Subcutaneous adipose tissue (tissue), 4 donors: ENCODE data around the gene P3H1. TPM values are rescaled to one million over a fixed set of nuclear protein-coding genes. Genes with fewer than 3 reads are reported as not detected.

Experiments
- total RNA-seq, 4 donors: library from RNA; depleted of rRNA; stranded (reverse); fragments of >200 nt; gene quantifications; one replicate each; pipeline ENCODE4 v1.1.0, GENCODE V29; 2016
- TF ChIP-seq, protein P1 (sequence below): fragments of 450-650 bp; IDR thresholded peaks from one replicate; pipeline ENCODE4 v1.5.1; 2016; ENCODE audit warnings: low read depth, mild to moderate bottlenecking, control low read depth, antibody characterized with exemption, moderate library complexity

P3H1 gene
- total RNA-seq, 4 donors from 2014 or later: 22.0 to 33.8 (median 33.0) TPM

DNA sequence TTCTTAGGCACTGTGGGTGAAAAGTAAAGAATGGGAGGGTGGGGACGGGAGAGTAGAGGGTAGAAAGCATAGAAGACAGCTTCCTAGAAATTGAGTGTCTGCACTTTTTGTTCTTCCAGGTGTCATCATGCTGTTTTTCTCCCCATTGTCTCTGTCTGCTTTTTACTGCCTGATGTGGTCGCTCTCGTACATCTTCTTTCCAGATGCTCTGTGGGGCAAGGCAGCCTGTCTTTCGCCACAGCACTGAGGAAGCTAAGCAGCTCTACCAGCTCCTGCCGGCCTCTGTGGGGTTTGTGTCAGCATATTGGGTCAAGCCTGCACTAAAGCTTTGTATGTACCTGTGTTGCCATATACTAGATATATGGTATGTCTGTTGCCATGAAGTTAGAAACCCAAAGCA, 31.2 kb upstream of the P3H1 start:
- TF ChIP-seq, protein P1, sequence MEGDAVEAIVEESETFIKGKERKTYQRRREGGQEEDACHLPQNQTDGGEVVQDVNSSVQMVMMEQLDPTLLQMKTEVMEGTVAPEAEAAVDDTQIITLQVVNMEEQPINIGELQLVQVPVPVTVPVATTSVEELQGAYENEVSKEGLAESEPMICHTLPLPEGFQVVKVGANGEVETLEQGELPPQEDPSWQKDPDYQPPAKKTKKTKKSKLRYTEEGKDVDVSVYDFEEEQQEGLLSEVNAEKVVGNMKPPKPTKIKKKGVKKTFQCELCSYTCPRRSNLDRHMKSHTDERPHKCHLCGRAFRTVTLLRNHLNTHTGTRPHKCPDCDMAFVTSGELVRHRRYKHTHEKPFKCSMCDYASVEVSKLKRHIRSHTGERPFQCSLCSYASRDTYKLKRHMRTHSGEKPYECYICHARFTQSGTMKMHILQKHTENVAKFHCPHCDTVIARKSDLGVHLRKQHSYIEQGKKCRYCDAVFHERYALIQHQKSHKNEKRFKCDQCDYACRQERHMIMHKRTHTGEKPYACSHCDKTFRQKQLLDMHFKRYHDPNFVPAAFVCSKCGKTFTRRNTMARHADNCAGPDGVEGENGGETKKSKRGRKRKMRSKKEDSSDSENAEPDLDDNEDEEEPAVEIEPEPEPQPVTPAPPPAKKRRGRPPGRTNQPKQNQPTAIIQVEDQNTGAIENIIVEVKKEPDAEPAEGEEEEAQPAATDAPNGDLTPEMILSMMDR: no peak

DNA sequence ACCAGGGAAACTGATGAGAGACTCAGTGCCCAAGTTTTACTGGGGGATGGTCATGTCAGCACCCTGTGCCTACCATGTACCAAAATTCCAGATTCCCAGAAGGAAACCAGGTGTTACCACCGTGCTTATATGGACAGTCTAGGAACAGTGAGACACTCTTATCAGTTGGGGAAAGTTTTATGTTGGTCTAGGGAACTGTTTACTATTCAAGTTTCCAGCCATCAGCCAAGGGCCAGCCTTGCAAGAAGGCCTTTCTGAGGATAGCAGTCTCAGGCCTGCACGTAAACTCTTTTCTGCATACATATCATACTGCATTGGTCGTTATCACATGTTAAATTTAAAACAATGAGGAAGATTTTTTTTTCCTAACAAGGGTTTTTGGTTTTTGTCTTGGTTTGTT, 30.6 kb upstream of the P3H1 start:
- TF ChIP-seq, protein P1: no peak

DNA sequence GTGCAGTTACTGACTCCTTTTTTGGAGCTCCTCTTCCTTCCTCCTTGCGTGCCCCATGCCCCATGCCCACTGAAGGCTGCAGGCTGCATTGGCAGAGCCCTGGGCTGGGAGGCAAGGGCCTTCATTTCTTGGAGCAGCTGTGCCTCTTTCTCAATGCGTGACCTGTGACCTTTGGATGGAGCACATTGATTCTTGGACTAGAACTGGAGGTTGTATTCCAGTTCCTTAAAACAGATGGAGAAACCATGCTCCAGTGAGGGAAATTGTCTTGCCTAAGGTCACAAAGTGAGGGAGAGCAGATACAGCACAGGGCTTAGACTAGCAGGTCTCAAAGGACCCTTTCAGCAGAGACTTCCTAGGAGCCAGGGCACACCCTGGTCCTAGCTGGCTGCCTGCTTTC, 27.0 kb upstream of the P3H1 start:
- TF ChIP-seq, protein P1: no peak

DNA sequence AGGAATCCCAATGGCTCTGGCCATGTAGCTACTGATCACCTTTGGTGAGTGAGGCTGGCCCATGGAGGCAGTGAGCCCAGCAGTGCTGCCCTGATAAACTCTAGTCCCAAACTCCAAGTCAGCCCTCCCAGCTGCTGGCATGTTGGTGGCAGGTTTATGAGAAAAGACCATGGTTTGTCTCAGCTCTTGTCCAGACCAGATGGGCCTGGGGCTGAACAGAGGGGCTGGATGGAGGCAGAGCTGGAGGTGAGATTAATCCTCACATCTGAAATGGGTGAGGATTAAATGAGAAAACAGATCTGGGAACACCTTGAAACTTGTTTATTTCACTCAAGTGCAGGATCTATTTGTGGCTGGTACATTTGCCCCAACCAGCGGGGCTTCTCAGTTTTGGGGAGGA, 21.2 kb upstream of the P3H1 start:
- TF ChIP-seq, protein P1: no peak

DNA sequence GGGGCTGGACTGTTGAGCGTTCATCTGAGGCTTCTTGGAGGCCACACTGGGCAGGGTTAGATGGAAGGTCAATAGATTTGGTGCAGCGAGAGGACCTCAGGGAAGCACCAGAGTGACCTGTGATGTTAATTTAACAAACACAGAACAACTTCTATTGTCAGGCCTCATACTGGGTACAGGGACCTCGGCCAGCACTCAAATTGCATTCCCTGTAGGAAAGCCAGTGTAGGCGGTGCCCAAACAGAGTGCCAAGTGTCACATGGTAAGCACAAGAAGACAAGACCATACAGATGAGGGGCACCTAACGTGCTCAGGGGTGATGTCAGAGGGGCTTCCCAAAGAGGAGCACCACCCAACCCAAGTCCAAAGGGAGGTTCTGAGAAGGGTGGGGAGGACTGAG, 19.3 kb upstream of the P3H1 start:
- TF ChIP-seq, protein P1: no peak

DNA sequence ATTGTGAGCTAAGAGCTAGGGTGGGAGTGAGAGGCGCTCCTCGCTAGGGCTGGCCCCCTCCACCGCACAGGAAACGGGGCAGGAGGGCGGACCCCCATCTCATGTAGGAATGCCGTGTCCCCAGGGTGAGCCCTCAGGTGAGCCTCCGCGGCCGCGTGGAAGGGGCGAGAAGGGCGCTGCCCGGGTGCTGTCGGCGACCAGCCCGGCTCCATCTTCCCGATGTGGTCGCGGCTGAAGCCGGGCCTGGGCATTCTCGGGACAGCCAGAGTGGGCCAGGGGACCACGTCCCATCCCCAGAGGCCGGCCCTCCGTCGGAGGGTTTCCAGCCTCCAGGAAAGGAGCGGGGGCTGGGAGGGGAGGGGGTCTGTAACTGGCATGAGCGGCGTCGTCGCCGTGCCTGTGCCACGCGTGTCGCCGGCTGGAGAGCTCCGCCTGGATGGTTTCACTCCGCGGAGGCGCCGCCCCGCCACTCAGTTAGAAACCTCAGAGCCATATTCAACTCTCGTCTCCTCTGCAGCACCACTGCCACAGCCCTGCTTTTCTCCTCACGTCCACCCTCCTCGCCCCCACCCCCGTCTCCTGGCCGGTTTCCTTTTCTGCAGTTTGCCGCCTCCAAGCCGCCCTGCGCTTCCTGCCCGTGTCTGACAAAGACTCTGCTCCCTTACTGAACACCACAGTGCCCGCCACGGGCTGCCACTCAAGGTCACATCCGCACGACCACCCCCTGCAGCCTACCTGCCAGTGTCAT, 18.3 kb upstream of the P3H1 start, which contains the start of gene TMEM269:
Gene TMEM269 (plus strand): TSS at position 46 of the 748 bp plus-strand sequence. CDS start 4,903 bp downstream, outside the sequence.
- TF ChIP-seq, protein P1: no peak

DNA sequence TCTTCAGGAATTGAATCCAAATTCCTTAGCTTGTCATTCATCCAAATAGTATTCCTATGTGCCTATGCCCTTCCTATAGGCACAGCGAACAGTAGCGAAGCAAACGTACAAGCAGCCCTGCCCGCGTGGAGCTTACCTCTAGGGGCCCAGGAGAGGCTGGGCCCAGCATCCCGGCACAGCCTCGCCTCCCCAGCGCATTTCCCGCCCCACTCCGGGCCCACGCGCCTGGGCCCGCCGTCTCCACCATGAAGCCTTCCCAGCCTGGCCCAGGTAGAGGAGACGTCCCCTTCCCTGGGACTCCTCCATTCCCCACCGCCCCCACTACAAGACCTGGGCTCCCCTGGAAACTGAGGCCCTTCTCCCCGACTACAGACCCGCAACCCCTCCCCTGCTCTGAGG, 17.7 kb upstream of the P3H1 start:
- TF ChIP-seq, protein P1: no peak
